SK-N-SH (cell line): ENCODE results near the gene ZNRF4. TPM values are rescaled to one million over a fixed set of nuclear protein-coding genes. Genes with fewer than 3 reads are reported as not detected.

Experiments
- CTCF ChIA-PET: fragments of 300-600, 350-600 bp; formaldehyde crosslinking; extraction: SDS; loops from one replicate; lab custom pipeline; 2021; lab: Yijun Ruan, JAX
- POLR2A ChIA-PET: fragments of 350-600 bp; sonication (Branson Sonifier 250); formaldehyde crosslinking; extraction: SDS; loops from one replicate; lab custom pipeline; 2020; ENCODE audit warnings: antibody characterized with exemption, inconsistent platforms; lab: Yijun Ruan, JAX
- DNase-seq: peaks from one replicate; pipeline ENCODE4 v3.0.0; 2012
- H2AFZ ChIP-seq: fragments of 200-600 bp; sonication (generic); 2 replicates; pipeline ENCODE4 v1.8.1; 2016; ENCODE audit warnings: antibody characterized with exemption, mild to moderate bottlenecking, low read depth
- H3F3A ChIP-seq: fragments of 200-600 bp; sonication (generic); replicated peaks from 2 replicates; pipeline ENCODE3; 2016; ENCODE audit warnings: antibody characterized with exemption, mild to moderate bottlenecking; ENCODE audit not compliant: insufficient read depth
- H3K27ac ChIP-seq, 2 experiments: fragments of 200-500 bp in 1 of 2; fragments of 200-600 bp in 1 of 2; sonication (Bioruptor generic) in 1 of 2; sonication (generic), shearing (Covaris generic) in 1 of 2; 2 replicates each; pipeline versions ENCODE4 v1.5.1 to v1.6.1; 2014 to 2016; ENCODE audit warnings: low read depth in 2 of 2, inconsistent platforms in 1 of 2, low read length in 1 of 2, mild to moderate bottlenecking in 1 of 2, mixed read lengths in 1 of 2
- H3K27me3 ChIP-seq: fragments of 200-600 bp; sonication (generic), shearing (Covaris generic); 2 replicates; pipeline ENCODE4 v1.6.1; 2016; ENCODE audit warnings: mixed run types; ENCODE audit not compliant: insufficient read depth
- H3K36me3 ChIP-seq, 2 experiments: fragments of 200-500 bp in 1 of 2; fragments of 200-600 bp in 1 of 2; sonication (Bioruptor generic) in 1 of 2; sonication (generic) in 1 of 2; replicated peaks in 1 of 2; 2 replicates each; pipeline versions ENCODE3 to v1.5.1; 2014 to 2016; ENCODE audit warnings: low read length in 1 of 2, mild to moderate bottlenecking in 1 of 2; ENCODE audit not compliant: insufficient read depth in 2 of 2, control insufficient read depth in 1 of 2
- H3K4me1 ChIP-seq, 2 experiments: fragments of 200-500 bp in 1 of 2; fragments of 200-600 bp in 1 of 2; sonication (Bioruptor generic) in 1 of 2; sonication (generic), shearing (Covaris generic) in 1 of 2; 2 replicates each; pipeline versions ENCODE4 v1.5.1 to v1.6.1; 2014 to 2016; ENCODE audit warnings: low read depth in 1 of 2, low read length in 1 of 2, mixed run types in 1 of 2; ENCODE audit not compliant: insufficient read depth in 2 of 2, control insufficient read depth in 1 of 2
- H3K4me2 ChIP-seq: fragments of 200-600 bp; sonication (generic), shearing (Covaris generic); 2 replicates; pipeline ENCODE4 v1.6.1; 2017; ENCODE audit warnings: mixed run types
- H3K4me3 ChIP-seq, 2 experiments: fragments of 200-500 bp in 1 of 2; fragments of 200-600 bp in 1 of 2; sonication (Bioruptor generic) in 1 of 2; sonication (generic), shearing (Covaris generic) in 1 of 2; 2 replicates each; pipeline versions ENCODE4 v1.5.1 to v1.8.1; 2014 to 2016; ENCODE audit warnings: low read depth in 2 of 2, inconsistent platforms in 1 of 2, low read length in 1 of 2, mild to moderate bottlenecking in 1 of 2, mixed read lengths in 1 of 2, moderate library complexity in 1 of 2
- H3K79me2 ChIP-seq: fragments of 200-600 bp; sonication (generic); 2 replicates; pipeline ENCODE4 v1.8.1; 2017; ENCODE audit warnings: mild to moderate bottlenecking; ENCODE audit not compliant: insufficient read depth
- H3K9ac ChIP-seq: fragments of 200-600 bp; sonication (generic); 2 replicates; pipeline ENCODE4 v1.6.1; 2017; ENCODE audit warnings: mixed run types
- H3K9me2 ChIP-seq: fragments of 200-600 bp; sonication (generic); 2 replicates; pipeline ENCODE4 v1.6.1; 2017; ENCODE audit warnings: mixed run types
- H3K9me3 ChIP-seq: fragments of 200-600 bp; sonication (generic); 2 replicates; pipeline ENCODE4 v1.6.1; 2017; ENCODE audit warnings: mixed run types, mild to moderate bottlenecking, moderate library complexity
- H4K20me1 ChIP-seq: fragments of 200-600 bp; sonication (generic); 2 replicates; pipeline ENCODE4 v1.6.1; 2017; ENCODE audit warnings: mild to moderate bottlenecking, mixed run types; ENCODE audit not compliant: insufficient read depth
- EP300 ChIP-seq, 2 experiments: IDR thresholded peaks; 2 replicates each; pipeline versions ENCODE4 v1.4.0 to v1.6.1; 2012; ENCODE audit warnings: borderline replicate concordance in 1 of 2, low read depth in 1 of 2, low read length in 1 of 2
- FOSL2 ChIP-seq: IDR thresholded peaks from 2 replicates; pipeline ENCODE4 v1.4.0; 2012; ENCODE audit warnings: low read depth, mild to moderate bottlenecking, moderate library complexity, borderline replicate concordance
- FOXM1 ChIP-seq: IDR thresholded peaks from 2 replicates; pipeline ENCODE4 v1.4.0; 2012; ENCODE audit warnings: low read depth, mild to moderate bottlenecking
- JUND ChIP-seq: IDR thresholded peaks from 2 replicates; pipeline ENCODE4 v1.4.0; 2012
- NFIC ChIP-seq: IDR thresholded peaks from 2 replicates; pipeline ENCODE4 v1.4.0; 2012; ENCODE audit warnings: borderline replicate concordance
- POLR2AphosphoS5 ChIP-seq: IDR thresholded peaks from 2 replicates; pipeline ENCODE4 v1.6.1; 2012; ENCODE audit warnings: low read depth, low read length
- TCF12 ChIP-seq: IDR thresholded peaks from 2 replicates; pipeline ENCODE4 v1.4.0; 2012
- WGBS: methylation state at CpG from one replicate; pipeline ENCODE4 v1.1.6; 2017; ENCODE audit warnings: low lambda C conversion rate; 5-methylcytosine and 5-hydroxymethylcytosine counted together
- polyA plus RNA-seq, 3 experiments: library from polyadenylated mRNA; depleted of rRNA; stranded (reverse); fragments of >200 nt; gene quantifications; 2 replicates each; pipeline ENCODE4 v1.2.3, GENCODE V29; 2012
- TF ChIP-seq, protein P1 (sequence below): IDR thresholded peaks from 2 replicates; pipeline ENCODE4 v1.6.1; 2012; ENCODE audit warnings: mild to moderate bottlenecking, low read depth, low read length, moderate library complexity
- TF ChIP-seq, protein P2 (sequence below): IDR thresholded peaks from 2 replicates; pipeline ENCODE4; 2012
- TF ChIP-seq, protein P3 (sequence below): IDR thresholded peaks from 2 replicates; pipeline ENCODE4 v1.4.0; 2012; ENCODE audit warnings: low read depth, borderline replicate concordance

The ZNRF4 gene
- polyA plus RNA-seq, 1 of the 3 experiments (the other 2 are of a cell fraction), result not detected

DNA sequence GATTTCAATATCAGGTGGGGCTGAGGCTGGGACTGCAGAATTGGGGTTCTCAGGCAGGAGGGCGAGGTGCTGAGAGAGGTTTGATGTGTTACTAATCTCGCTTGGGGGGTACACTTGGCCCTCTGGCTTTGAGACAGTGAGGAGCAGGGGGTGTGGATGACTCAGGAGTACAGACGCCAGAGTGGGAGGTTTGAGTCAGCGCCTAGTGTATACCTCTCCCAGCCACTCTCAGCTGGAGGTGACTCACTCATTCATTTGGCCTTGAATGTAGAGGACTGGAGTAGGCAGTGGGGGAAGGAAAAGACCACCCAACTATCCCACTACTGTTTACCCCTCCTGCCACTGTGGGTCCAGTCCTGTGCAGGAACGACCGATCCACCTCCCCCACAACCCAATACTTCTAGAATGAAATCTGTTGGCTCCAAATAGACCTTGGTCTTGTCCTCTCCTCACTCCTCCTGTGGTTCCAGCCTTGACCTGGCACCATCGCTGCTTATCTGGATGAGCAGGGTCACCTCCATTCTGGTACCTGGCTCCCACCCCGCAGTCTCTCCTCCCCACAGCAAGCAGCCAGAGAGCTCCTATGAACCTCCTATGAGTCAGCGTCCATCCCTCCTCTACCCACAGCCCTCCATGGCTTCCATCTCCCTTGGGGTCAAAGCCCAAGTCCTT lies 20.1 kb upstream of the ZNRF4 start:
- no peaks in the 10 kb centered on the region for H3K79me2 ChIP-seq
- CTCF ChIA-PET, result interaction anchor here (1.9 kb wide), 1 partner anchor 57 kb away, joined by 4 read pairs; no protein-coding TSS in a partner anchor
- no peaks in the 10 kb centered on the region for H3K9me3 ChIP-seq
- WGBS, result 25% methylated on average over 9 of the region's 9 CpGs
- H3K9ac ChIP-seq, result no peak overlapping the region
- H3K27me3 ChIP-seq, result no peaks in the 10 kb centered on the region; the same call in 1 of the 2 replicates
- H3K4me2 ChIP-seq, result peak overlapping the region; percentile 33
- peak overlapping the region in 1 of 2 experiments; percentile 37; a peak in 1 of 4 replicates for H3K27ac ChIP-seq
- no peaks in the 10 kb centered on the region for H3K36me3 ChIP-seq
- no peaks in the 10 kb centered on the region for H3K9me2 ChIP-seq
- POLR2A ChIA-PET, result no interaction called here
- H3K4me1 ChIP-seq, result peaks cover 0 to 3% of the 10 kb centered on the region in 2 experiments; a peak in 1 of 4 replicates
- no peak overlapping the region for H3K4me3 ChIP-seq
- peak; percentile 80 for TF ChIP-seq JUND
- TF ChIP-seq EP300 (IDR thresholded peaks at IDR 0.05; ENCODE audit: borderline replicate concordance in 1 of 2, low read depth in 1 of 2, low read length in 1 of 2), result peak in 1 of 2 experiments; percentile 49; a peak in 1 of 4 replicates
- TF ChIP-seq, protein P1, sequence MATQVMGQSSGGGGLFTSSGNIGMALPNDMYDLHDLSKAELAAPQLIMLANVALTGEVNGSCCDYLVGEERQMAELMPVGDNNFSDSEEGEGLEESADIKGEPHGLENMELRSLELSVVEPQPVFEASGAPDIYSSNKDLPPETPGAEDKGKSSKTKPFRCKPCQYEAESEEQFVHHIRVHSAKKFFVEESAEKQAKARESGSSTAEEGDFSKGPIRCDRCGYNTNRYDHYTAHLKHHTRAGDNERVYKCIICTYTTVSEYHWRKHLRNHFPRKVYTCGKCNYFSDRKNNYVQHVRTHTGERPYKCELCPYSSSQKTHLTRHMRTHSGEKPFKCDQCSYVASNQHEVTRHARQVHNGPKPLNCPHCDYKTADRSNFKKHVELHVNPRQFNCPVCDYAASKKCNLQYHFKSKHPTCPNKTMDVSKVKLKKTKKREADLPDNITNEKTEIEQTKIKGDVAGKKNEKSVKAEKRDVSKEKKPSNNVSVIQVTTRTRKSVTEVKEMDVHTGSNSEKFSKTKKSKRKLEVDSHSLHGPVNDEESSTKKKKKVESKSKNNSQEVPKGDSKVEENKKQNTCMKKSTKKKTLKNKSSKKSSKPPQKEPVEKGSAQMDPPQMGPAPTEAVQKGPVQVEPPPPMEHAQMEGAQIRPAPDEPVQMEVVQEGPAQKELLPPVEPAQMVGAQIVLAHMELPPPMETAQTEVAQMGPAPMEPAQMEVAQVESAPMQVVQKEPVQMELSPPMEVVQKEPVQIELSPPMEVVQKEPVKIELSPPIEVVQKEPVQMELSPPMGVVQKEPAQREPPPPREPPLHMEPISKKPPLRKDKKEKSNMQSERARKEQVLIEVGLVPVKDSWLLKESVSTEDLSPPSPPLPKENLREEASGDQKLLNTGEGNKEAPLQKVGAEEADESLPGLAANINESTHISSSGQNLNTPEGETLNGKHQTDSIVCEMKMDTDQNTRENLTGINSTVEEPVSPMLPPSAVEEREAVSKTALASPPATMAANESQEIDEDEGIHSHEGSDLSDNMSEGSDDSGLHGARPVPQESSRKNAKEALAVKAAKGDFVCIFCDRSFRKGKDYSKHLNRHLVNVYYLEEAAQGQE, result no peak
- peak; percentile 92 for TF ChIP-seq FOSL2
- TF ChIP-seq POLR2AphosphoS5, result no peak
- TF ChIP-seq NFIC, result peak; percentile 17; the same call in 1 of the 2 replicates
- peak; percentile 59 for TF ChIP-seq TCF12
- TF ChIP-seq, protein P2, sequence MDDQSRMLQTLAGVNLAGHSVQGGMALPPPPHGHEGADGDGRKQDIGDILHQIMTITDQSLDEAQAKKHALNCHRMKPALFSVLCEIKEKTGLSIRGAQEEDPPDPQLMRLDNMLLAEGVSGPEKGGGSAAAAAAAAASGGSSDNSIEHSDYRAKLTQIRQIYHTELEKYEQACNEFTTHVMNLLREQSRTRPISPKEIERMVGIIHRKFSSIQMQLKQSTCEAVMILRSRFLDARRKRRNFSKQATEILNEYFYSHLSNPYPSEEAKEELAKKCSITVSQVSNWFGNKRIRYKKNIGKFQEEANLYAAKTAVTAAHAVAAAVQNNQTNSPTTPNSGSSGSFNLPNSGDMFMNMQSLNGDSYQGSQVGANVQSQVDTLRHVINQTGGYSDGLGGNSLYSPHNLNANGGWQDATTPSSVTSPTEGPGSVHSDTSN, result peak; percentile 51
- no peak for TF ChIP-seq FOXM1
- TF ChIP-seq, protein P3, sequence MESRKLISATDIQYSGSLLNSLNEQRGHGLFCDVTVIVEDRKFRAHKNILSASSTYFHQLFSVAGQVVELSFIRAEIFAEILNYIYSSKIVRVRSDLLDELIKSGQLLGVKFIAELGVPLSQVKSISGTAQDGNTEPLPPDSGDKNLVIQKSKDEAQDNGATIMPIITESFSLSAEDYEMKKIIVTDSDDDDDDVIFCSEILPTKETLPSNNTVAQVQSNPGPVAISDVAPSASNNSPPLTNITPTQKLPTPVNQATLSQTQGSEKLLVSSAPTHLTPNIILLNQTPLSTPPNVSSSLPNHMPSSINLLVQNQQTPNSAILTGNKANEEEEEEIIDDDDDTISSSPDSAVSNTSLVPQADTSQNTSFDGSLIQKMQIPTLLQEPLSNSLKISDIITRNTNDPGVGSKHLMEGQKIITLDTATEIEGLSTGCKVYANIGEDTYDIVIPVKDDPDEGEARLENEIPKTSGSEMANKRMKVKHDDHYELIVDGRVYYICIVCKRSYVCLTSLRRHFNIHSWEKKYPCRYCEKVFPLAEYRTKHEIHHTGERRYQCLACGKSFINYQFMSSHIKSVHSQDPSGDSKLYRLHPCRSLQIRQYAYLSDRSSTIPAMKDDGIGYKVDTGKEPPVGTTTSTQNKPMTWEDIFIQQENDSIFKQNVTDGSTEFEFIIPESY, result no peak
- H4K20me1 ChIP-seq, result no peaks in the 10 kb centered on the region
- H2AFZ ChIP-seq, result no peak overlapping the region
- no peak for DNase-seq
- H3F3A ChIP-seq, result peaks cover 15% of the 10 kb centered on the region
